Astrocyte (in vitro differentiated cells and primary cell): ENCODE data around the gene RAD51B.

Experiments used
- EZH2 ChIP-seq: IDR thresholded peaks from 2 replicates; pipeline ENCODE4 v1.6.1; 2012; ENCODE audit warnings: mild to moderate bottlenecking, low read length, inconsistent platforms; ENCODE audit not compliant: insufficient read depth
- TF ChIP-seq, protein P1 (sequence below): IDR thresholded peaks from 2 replicates; pipeline ENCODE4 v1.5.1; 2011; ENCODE audit warnings: low read depth, mild to moderate bottlenecking, inconsistent platforms, low read length, moderate library complexity; ENCODE audit not compliant: insufficient read depth

DNA sequence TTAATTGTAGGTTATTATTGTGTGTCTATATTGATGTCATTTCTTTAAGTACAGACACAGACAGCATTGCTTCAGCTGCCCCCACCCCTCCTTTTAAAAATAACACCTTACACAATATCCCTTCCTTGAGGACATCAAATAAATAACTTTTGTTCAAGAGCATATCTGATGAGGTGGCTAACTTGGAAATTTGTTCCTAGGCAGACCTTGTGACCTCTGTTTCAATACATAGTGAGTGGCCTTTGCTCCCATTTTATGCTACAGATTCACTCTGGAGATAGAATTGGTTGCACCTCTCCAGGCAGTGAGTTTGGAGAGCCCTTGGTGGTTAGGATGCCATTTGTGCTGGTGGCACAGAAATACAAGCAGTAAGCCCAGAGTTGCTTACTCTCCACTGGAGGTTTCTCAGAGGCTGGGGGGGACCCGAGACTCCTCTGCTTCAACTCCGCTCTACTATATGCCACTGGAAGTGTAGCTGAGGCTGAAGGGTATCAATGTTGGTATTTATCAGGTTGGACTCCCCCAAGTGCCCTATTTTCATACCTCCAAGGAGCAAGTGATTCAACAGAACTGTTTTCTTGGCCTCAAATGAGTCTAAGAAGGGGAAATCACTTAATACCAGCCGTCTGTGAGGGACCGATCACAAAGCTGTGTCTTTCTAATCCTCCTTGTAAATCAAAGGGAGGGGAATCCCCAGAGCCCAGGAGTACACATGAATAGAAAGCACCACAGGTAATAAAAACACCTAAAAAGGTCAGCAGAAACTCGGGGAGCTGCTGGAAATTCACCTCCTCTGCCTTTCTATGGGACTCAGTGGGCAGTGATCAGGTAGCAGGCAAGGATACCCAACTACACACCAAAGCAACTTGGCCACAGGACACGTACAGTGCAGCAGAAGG, 463.1 kb downstream of the RAD51B start:
- TF ChIP-seq, protein P1, sequence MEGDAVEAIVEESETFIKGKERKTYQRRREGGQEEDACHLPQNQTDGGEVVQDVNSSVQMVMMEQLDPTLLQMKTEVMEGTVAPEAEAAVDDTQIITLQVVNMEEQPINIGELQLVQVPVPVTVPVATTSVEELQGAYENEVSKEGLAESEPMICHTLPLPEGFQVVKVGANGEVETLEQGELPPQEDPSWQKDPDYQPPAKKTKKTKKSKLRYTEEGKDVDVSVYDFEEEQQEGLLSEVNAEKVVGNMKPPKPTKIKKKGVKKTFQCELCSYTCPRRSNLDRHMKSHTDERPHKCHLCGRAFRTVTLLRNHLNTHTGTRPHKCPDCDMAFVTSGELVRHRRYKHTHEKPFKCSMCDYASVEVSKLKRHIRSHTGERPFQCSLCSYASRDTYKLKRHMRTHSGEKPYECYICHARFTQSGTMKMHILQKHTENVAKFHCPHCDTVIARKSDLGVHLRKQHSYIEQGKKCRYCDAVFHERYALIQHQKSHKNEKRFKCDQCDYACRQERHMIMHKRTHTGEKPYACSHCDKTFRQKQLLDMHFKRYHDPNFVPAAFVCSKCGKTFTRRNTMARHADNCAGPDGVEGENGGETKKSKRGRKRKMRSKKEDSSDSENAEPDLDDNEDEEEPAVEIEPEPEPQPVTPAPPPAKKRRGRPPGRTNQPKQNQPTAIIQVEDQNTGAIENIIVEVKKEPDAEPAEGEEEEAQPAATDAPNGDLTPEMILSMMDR = no peak
- TF ChIP-seq EZH2 = no peak
